Measurements from ENCODE around the gene PPP1R13B. TPM values are rescaled to one million over a fixed set of nuclear protein-coding genes. Genes with fewer than 3 reads are reported as not detected.

PPP1R13B gene
- total RNA-seq, 6 experiments from 2014 or later = 9.2 to 22.4 (median 13.9) TPM

GRCh38 chr14:103856105-103856504, 8.7 kb upstream of the PPP1R13B start:
- TF ChIP-seq POLR2A (IDR thresholded peaks at IDR 0.05) = no peak
- TF ChIP-seq CTCF (IDR thresholded peaks at IDR 0.05) = no peak
- no peaks in the 10 kb centered on the region for H3K27me3 ChIP-seq
- no peaks in the 10 kb centered on the region for H3K36me3 ChIP-seq
- WGBS (ENCODE audit: insufficient coverage, low coverage, low lambda C conversion rate, missing lambda C conversion rate) = no CpG with 5 or more reads among the region's 8 CpGs
- no peaks in the 10 kb centered on the region for H3K9me3 ChIP-seq
- no peak for ATAC-seq
- no peaks in the 10 kb centered on the region for H3K4me1 ChIP-seq
- H3K27ac ChIP-seq = no peak overlapping the region
- no peak overlapping the region for H3K4me3 ChIP-seq
- DNase-seq = peak in 1 of 3 donors; percentile 36
- intact Hi-C loops (cut with DNase I) = no loop called here

GRCh38 chr14:103855734-103856095, 8.3 kb upstream of the PPP1R13B start:
- ATAC-seq (no peak), DNase-seq (peak in 1 of 3 donors; percentile 13)
- intact Hi-C loops (cut with DNase I) = no loop called here
- Histone ChIP-seq H3K4me3 (no peak overlapping the region), H3K9me3 (no peaks in the 10 kb centered on the region), H3K27ac (no peak overlapping the region), H3K27me3 (no peaks in the 10 kb centered on the region), H3K4me1 (no peaks in the 10 kb centered on the region), H3K36me3 (no peaks in the 10 kb centered on the region)
- 58% methylated on average over 3 of the region's 6 CpGs for WGBS (ENCODE audit: insufficient coverage, low coverage, low lambda C conversion rate, missing lambda C conversion rate)
- TF ChIP-seq CTCF (IDR thresholded peaks at IDR 0.05) = no peak
- TF ChIP-seq POLR2A (IDR thresholded peaks at IDR 0.05) = no peak

- DNase-seq (peak in 1 of 3 donors; percentile 51), ATAC-seq (peak; percentile 42 to 56 (median 53))
- H3K4me3 ChIP-seq = no peak overlapping the region
- intact Hi-C loops (cut with DNase I) = no loop called here
- no peaks in the 10 kb centered on the region for H3K9me3 ChIP-seq
- H3K27me3 ChIP-seq = no peaks in the 10 kb centered on the region
- no peaks in the 10 kb centered on the region for H3K36me3 ChIP-seq
- no peaks in the 10 kb centered on the region for H3K4me1 ChIP-seq
- WGBS (ENCODE audit: insufficient coverage, low coverage, low lambda C conversion rate, missing lambda C conversion rate) = 51% methylated on average over 14 of the region's 18 CpGs
- no peak for TF ChIP-seq POLR2A (IDR thresholded peaks at IDR 0.05)
- TF ChIP-seq CTCF (IDR thresholded peaks at IDR 0.05) = no peak
- no peak overlapping the region for H3K27ac ChIP-seq
These were observed 7.7 kb upstream of the PPP1R13B start for GRCh38 chr14:103854822-103855733.

GRCh38 chr14:103854017-103854808, 6.8 kb upstream of the PPP1R13B start:
- WGBS (ENCODE audit: insufficient coverage, low coverage, low lambda C conversion rate, missing lambda C conversion rate) = 85% methylated on average over 11 of the region's 13 CpGs
- TF ChIP-seq CTCF (IDR thresholded peaks at IDR 0.05) (no peak), POLR2A (IDR thresholded peaks at IDR 0.05) (no peak)
- intact Hi-C loops (cut with DNase I) = no loop called here
- Histone ChIP-seq H3K4me1 (no peaks in the 10 kb centered on the region), H3K27ac (no peak overlapping the region), H3K9me3 (no peaks in the 10 kb centered on the region), H3K36me3 (no peaks in the 10 kb centered on the region), H3K4me3 (no peak overlapping the region), H3K27me3 (no peaks in the 10 kb centered on the region)
- peak in 1 of 3 donors; percentile 18 for DNase-seq
- no peak for ATAC-seq
